HEK293T (cell line): Measurements from ENCODE around the gene OBP2B.
"Not testable (repeated sequence)": the region's sequence is repeated elsewhere in the genome, so short reads cannot be mapped to it uniquely, and the experiment has no call there.

ENCODE experiments used
- CTCF ChIA-PET: fragments of 350-600 bp; formaldehyde crosslinking; extraction: SDS; loops from one replicate; lab custom pipeline; 2021; ENCODE audit warnings: antibody characterized with exemption, inconsistent platforms; lab: Yijun Ruan, JAX
- POLR2A ChIA-PET: fragments of 350-600 bp; formaldehyde crosslinking; extraction: SDS; loops from one replicate; lab custom pipeline; 2020; ENCODE audit warnings: antibody characterized with exemption, inconsistent platforms; lab: Yijun Ruan, JAX
- DNase-seq: peaks from one replicate; pipeline ENCODE4 v3.0.0; 2012; ENCODE audit warnings: mixed read lengths; ENCODE audit errors: extremely low spot score
- ARNT ChIP-seq: fragments of 450-650 bp; IDR thresholded peaks from 2 replicates; pipeline ENCODE4 v1.6.1; 2017; ENCODE audit warnings: mild to moderate bottlenecking
- BHLHE40 ChIP-seq: fragments of 450-650 bp; IDR thresholded peaks from 2 replicates; pipeline ENCODE4 v1.6.1; 2016; ENCODE audit warnings: mild to moderate bottlenecking, moderate library complexity, borderline replicate concordance
- CTBP1 ChIP-seq: fragments of 450-650 bp; IDR thresholded peaks from 2 replicates; pipeline ENCODE4 v1.6.1; 2016; ENCODE audit warnings: borderline replicate concordance
- ELF4 ChIP-seq: fragments of 450-650 bp; IDR thresholded peaks from 2 replicates; pipeline ENCODE4 v1.6.1; 2017; ENCODE audit warnings: antibody characterized with exemption
- FOXA1 ChIP-seq: fragments of 450-650 bp; IDR thresholded peaks from 2 replicates; pipeline ENCODE4 v1.6.1; 2016; ENCODE audit warnings: mild to moderate bottlenecking
- FOXK2 ChIP-seq: fragments of 450-650 bp; IDR thresholded peaks from 2 replicates; pipeline ENCODE4 v1.6.1; 2016; ENCODE audit warnings: mild to moderate bottlenecking
- FOXM1 ChIP-seq: fragments of 450-650 bp; IDR thresholded peaks from 2 replicates; pipeline ENCODE4 v1.6.1; 2017; ENCODE audit warnings: mild to moderate bottlenecking, borderline replicate concordance
- HDGF ChIP-seq: fragments of 450-650 bp; IDR thresholded peaks from 2 replicates; pipeline ENCODE4 v1.6.1; 2017; ENCODE audit warnings: antibody characterized with exemption, borderline replicate concordance
- L3MBTL2 ChIP-seq: fragments of 450-650 bp; conservative IDR thresholded peaks from 2 replicates; pipeline ENCODE4 v1.6.1; 2016; ENCODE audit warnings: mild to moderate bottlenecking
- LEF1 ChIP-seq: fragments of 450-650 bp; IDR thresholded peaks from 2 replicates; pipeline ENCODE4 v1.6.1; 2017; ENCODE audit warnings: mild to moderate bottlenecking, borderline replicate concordance
- NFRKB ChIP-seq: fragments of 450-650 bp; IDR thresholded peaks from 2 replicates; pipeline ENCODE4 v1.6.1; 2016; ENCODE audit warnings: mild to moderate bottlenecking, moderate library complexity
- SP1 ChIP-seq: fragments of 450-650 bp; IDR thresholded peaks from 2 replicates; pipeline ENCODE4 v1.6.1; 2017
- SUZ12 ChIP-seq: fragments of 450-650 bp; IDR thresholded peaks from 2 replicates; pipeline ENCODE4 v1.6.1; 2016; ENCODE audit warnings: mild to moderate bottlenecking
- TARDBP ChIP-seq: fragments of 450-650 bp; IDR thresholded peaks from 2 replicates; pipeline ENCODE4 v1.6.1; 2016
- ZNF384 ChIP-seq: fragments of 450-650 bp; IDR thresholded peaks from 2 replicates; pipeline ENCODE4 v1.6.1; 2016
- TF ChIP-seq, protein P1 (sequence below): fragments of 450-650 bp; IDR thresholded peaks from 2 replicates; pipeline ENCODE4 v1.6.1; 2016

OBP2B gene

DNA sequence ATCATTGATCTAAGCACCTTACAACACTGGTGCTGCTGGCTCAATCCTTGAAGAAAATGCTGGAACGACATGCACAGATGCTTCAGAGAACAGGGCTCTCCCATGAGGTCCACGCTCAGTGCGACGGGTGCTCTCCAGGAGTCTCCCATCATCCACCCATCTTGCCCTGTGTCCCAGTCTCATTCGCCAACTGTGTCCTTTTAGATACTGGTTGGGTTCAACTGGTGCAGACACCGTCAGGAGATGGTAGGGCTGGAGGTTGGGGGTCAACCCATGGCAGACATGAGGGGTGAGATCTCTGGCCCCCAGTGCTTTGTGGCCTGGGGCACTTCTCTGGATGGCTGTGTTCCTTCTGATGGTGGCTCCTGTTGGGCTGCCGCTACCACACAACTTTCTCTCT is 1.6 kb upstream of the OBP2B start:
- TF ChIP-seq ZNF384 (no peak), LEF1 (no peak), FOXK2 (no peak)
- POLR2A ChIA-PET, result no interaction called here
- CTCF ChIA-PET, result no interaction called here
- no peak for DNase-seq

DNA sequence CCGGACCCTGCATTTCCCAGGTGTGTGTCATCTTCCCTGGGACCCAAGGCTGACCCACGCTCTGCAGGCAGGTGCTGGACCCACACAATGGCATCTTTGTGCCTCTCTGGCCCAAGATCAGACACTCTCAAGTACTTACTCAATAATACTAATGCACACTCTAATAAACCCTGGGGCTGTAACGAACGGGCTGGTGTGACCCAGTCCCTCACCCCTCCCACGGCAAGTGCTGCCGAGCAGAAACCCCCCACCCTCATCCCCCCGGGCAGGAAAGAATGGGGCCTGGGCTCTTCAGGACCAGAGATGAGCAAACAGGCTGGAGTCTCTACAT is 1.1 kb upstream of the OBP2B start:
- ChIA-PET CTCF (no interaction called here), POLR2A (no interaction called here)
- no peak for TF ChIP-seq ARNT
- TF ChIP-seq SUZ12, result no peak
- no peak for TF ChIP-seq FOXM1
- no peak for TF ChIP-seq HDGF
- no peak for TF ChIP-seq CTBP1
- no peak for TF ChIP-seq LEF1
- TF ChIP-seq TARDBP, result no peak
- no peak for TF ChIP-seq BHLHE40
- no peak for TF ChIP-seq FOXK2
- TF ChIP-seq NFRKB, result no peak
- TF ChIP-seq L3MBTL2, result no peak
- TF ChIP-seq, protein P1, sequence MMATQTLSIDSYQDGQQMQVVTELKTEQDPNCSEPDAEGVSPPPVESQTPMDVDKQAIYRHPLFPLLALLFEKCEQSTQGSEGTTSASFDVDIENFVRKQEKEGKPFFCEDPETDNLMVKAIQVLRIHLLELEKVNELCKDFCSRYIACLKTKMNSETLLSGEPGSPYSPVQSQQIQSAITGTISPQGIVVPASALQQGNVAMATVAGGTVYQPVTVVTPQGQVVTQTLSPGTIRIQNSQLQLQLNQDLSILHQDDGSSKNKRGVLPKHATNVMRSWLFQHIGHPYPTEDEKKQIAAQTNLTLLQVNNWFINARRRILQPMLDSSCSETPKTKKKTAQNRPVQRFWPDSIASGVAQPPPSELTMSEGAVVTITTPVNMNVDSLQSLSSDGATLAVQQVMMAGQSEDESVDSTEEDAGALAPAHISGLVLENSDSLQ, result no peak
- no peak for TF ChIP-seq ZNF384
- TF ChIP-seq FOXA1, result no peak
- no peak for TF ChIP-seq SP1
- TF ChIP-seq ELF4, result no peak
- DNase-seq, result no peak

DNA sequence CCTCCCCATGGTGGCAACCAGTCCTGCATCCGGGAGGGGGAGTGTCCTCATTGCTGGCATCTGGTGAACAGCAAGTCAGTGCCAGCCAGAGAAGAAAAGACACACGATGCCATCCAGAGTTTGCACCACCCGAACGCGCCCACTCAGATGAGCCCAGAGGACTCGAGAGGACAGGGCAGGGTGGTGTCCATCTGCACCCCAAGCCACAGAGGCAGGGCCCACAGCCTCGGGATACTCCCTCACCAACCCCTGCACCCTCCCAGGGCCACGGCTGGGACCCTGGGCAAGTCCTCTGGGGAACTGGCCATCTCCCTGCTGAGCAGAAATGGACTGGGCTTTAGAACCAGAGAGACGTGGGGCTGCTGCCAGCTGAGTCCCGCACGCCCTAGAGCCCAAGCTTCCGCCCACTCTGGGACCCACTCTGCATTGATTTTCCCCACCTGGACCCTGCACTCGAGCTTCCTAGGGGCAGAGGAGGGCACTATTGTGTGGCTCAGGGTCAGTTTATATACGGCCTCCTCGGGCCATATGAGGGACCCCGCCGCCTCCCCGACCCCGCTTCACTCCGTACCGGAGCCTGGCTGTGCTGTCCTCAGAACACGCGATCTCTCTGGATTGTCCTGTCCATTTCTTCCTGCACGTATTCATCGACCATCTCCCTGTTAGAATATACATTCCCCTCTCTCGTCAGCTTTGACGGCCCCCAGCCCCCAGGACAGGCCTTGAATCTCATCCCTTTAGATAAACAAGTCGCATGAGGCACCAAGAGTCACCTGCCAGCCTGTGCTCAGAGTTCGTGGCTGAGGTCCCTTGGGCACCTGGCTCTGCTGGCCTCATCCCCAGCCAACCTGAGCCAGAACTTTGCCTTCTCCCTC is 514 bp upstream of the OBP2B start:
- POLR2A ChIA-PET, DNase-seq, CTCF ChIA-PET: not testable (repeated sequence)

DNA sequence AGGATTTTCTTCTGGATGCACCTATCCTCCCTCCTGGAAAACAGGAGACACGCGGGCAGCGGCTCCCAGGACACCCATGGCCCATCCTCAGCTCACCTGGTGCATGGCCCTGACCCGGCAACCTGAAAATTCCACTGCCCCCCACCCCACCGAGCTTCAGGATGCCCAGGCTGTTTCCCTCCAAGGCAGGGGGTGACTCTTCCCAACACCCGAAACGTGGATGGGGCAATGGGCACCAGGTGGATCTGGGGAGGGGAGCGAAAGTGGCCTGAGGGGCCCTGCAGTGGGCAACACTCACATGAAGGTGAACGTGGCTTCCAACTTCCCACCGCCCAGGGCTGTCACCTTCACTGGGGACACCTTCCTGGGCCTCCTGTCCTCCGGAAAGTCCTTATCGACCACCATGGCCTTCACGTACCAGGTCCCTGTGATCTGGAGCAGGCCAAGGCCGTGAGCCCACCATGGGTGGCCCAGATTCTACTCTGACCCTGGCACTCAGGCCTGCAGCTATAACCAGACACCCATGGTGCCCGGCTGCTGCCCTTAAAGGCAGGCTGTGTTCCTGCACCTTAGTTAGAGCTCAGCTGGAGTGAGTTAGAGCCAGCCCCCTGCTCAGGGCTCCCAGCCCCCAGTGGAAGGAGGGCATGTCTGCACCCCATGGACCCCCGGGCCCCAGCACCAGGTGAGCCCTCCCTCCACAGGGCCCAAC is 725 bp downstream of the OBP2B start:
- POLR2A ChIA-PET, CTCF ChIA-PET, DNase-seq: not testable (repeated sequence)

DNA sequence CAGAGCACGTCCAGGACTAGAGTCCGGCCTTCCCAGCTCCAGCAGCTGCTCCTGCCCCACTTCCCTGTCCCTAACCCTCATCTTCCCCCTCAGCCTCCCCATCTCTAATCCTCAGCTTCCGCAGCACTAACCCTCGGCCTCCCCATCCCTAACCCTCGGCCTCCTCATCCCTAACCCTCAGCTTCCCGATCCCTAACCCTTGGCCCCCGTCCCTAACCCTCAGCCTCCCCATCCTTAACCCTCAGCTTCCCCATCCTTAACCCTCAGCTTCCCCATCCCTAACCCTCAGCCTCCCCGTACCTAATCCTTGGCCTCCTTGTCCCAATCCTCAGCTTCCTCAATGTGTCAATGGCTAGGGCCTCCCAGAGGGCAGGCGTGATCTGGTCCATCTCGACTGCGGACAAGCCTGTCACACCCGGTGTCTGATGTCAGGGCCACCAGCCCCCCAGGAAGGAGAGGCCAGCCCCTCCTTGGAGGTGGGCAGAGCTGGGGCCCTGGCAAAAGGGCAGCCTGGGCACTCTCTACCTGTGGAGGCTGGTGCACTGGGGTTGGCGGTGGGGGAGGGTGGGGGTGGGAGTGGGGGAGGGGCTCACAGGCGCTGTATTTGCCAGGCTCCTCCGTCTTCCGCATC is 1.4 kb downstream of the OBP2B start:
- TF ChIP-seq ELF4 (no peak), HDGF (no peak), ARNT (no peak), SP1 (no peak), FOXM1 (no peak), NFRKB (no peak), FOXA1 (no peak), TARDBP (no peak), FOXK2 (no peak), L3MBTL2 (no peak), BHLHE40 (no peak), CTBP1 (no peak), SUZ12 (no peak), LEF1 (no peak), ZNF384 (no peak)
- TF ChIP-seq, protein P1, result no peak
- ChIA-PET CTCF (no interaction called here), POLR2A (no interaction called here)
- no peak for DNase-seq

DNA sequence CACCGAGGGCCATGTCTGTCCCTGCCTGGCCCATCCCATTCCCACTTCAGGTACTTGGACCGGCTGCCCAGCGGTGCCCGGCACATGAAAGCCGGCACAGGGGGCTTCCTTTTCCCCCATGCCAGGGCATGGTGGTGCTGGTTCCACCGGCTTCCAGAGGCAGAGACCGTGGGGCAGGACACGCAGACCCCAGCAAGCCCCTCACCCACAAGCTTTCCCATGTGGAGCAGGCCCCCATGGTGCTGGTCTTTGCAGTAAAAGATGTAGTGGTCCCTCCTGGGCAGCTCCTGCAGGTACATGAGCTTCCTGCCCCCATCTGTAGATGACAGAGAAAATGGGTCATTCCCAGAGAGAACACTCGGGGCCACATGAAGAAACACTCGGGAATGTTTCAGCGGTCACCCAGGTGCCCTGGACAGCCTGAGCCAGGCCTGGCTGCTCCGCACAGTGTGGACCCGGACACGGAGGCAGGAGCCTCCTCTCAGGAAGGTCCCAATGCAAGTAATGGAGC is 2.0 kb downstream of the OBP2B start:
- ChIA-PET CTCF (no interaction called here), POLR2A (no interaction called here)
- no peak for DNase-seq
- TF ChIP-seq LEF1 (no peak), ARNT (no peak), SP1 (no peak), ZNF384 (no peak), ELF4 (no peak), FOXM1 (no peak), BHLHE40 (no peak), TARDBP (no peak), FOXK2 (no peak), HDGF (no peak), CTBP1 (no peak), SUZ12 (no peak), FOXA1 (no peak), NFRKB (no peak), L3MBTL2 (no peak)
- TF ChIP-seq, protein P1, result no peak
